Eye (tissue), 1 donor: Measurements from ENCODE around the gene WDR59.

Experiments used
- DNase-seq: peaks from one replicate; pipeline ENCODE4 v3.0.0-alpha.2; 2015

The WDR59 gene

GRCh38 chr16:74899816-74900215 is 85.1 kb downstream of the WDR59 start:
- no peak for DNase-seq

DNA sequence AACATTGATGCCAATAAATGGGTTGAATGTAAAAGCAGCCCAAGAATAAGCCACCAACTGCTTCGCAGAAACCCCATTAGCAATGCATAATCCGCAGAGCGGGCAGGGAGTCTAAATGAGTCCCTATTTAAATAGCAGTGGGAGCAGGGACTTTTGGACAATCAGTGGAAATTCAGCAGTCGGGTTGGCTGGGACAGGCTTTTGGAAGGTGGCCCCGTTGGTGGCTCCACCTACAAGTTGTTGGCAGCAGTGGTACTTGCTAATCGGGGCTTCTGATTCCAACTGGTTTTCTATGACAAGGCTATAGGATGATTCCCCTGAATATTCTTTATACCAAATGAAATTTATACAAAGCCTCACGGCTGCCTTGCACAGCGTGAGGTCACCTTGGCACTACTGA is 86.3 kb downstream of the WDR59 start:
- no peak for DNase-seq

DNA sequence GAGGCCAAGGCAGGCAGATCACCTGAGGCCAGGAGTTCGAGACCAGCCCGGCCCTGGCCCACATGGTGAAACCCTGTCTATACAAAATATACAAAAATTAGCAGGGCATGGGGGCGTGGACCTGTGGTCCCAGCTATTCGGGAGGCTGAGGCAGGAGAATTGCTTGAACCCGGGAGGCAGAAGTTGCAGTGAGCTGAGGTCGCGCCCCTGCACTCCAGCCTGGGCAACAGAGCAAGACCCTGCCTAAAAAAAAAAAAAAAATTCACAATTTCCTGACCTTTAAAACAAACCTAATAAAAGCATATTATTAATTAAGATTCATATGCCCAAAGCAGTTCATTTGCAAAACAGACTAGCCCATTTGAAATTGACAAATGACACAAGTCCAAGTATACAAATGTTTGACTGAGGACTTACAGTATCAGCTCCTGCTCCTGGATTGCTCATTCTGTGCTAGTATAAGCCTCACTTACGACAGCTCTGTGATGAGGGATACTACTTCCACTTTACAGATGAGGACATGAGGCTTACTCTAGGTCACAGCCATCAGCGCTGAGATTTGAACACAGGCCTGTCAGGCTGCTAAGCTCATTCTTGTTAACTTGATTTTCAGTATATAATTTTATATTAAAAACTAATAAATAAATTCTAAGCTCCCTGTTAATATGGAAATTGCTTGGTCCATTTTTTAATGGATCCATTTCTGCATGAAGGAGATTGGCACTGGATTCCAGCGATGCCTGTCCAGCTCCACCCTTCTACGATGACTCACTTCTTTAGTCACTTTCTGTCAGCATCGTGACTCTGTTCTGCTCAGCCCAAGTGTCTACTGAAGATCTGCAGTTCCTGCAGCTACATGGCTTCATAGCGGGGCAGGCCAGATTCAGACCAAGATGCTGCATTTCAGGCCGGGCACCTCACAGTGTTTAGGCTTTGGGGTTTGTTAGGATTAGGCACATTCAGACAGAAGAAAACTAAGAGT is 88.2 kb downstream of the WDR59 start:
- DNase-seq, result no peak

GRCh38 chr16:74893541-74893940 is 91.4 kb downstream of the WDR59 start:
- no peak for DNase-seq

DNA sequence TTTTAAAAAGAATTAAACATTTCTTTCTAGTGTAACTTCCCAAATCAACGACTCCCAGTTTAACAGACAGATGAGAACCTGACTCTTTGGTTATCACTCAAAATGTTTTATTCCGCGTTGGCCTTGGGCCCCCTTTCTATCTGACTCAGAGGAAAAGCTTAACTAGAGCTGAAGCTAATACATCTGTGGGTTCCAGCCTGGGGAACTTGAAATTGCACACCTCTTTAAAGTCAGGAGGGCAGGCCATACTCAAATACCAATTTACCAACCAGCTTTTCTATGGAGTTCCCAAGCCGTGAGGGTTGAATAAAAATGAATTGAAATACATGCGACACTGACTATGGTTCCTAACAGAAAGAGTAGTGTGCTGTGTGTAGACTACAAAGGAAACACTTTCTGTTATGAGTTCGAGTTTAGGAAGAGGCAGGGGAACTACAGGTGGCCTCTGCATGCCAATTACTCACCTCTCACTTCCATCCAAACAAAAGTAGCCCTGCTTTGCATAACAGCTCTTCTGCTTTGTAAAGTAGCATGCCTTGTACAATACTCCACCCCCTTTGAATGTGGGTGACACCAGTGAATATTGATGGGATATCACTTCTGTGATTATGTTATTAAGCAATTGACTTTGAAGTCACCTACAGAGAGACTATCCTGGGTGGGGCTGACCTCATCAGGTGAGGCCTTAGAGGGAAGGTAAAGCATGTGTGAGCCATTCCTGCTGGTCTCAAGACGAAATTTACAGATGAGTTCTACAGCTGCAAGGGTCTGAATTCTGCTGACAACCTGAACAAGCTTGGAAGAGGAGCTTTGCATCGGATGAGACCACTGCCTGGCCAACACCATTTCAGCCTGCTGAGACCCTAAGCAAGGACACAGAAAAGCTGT is 92.1 kb downstream of the WDR59 start:
- DNase-seq, result no peak

DNA sequence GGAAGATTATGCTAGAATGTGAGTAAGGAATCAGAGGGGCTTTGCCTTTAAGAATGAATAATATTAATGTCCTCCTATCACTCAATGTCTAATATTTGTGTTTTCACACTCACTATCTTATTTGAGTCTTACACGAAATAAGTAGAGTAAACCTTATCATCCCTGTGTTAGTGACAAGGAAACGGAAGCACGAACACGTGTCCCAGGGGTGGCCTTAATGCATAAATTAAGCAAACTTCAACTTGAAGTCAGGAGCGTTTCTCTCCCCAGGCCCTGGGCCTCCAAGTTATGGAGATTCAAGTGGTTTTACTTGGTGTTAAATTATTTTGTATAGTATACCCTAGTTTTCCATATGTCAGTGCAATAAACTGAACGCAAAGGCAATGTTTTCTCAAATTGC is 96.0 kb downstream of the WDR59 start:
- no peak for DNase-seq

- DNase-seq, result peak; percentile 9
These were observed 96.6 kb downstream of the WDR59 start for GRCh38 chr16:74888232-74888862.

DNA sequence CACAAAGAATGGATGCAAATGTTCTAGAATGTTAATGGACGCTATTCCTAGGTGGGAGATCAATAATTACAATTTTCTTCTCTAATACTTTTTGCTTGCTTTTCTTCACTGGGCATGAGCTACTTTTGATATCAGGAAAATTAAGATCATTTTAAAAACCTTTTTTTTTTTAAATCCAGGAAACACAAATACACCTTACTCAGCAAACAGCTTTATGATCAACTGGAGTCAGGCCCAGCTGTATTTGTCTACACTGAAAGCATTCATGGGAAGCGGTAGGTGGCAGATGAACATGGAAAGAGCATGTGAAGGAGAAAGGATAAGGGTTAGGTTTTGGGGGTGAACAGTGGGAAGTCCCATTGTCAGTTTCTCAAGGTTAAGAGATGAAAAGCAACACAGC is 97.8 kb downstream of the WDR59 start:
- no peak for DNase-seq

DNA sequence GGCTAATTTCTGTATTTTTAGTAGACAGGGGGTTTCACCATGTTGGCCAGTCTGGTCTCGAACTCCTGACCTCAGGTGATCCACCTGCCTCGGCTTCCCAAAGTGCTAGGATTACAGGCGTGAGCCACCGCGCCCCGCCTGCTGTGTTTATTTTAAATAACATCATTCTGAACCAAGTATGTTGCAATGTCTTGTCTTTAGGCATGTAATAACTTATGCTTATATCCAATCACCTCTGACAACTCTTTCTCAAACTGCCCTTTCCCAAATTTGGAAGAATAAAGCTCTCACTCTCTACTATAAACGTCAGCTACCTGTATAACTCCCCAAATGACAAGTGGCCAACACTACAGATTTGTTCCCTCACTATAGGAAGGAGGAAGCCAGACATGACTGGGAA is 107.2 kb downstream of the WDR59 start:
- DNase-seq, result no peak

DNA sequence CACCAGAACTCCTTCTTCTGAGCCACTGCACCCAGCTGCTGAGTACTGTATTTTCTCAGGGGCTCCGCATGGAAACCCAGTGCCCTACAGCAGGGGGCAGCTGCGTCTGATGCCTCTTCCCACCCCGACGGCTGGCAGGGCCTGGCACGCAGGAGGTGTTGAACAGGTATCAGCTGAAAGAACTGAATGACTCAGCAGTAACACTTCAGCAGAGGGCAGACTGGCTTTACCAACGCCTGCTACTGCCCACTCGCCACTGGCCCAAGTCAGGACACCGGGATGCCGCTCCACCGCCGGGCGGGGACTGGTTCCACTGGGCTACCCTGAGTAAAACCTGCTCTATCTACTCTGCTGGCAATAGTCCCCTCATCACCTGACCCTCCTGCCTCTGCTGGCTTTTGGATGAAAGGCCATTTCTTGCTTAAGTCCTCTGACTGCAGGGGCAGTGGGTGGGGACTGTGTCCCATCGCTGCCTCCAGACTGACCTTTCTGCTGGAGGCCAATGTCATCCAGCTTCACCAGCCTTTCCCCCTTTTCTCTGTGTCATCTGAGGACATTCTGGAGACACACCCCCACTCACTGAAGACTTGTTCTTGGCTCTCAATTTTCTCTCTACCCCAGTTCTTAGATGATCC is 109.9 kb downstream of the WDR59 start:
- DNase-seq, result no peak

GRCh38 chr16:74874123-74874522 is 110.8 kb downstream of the WDR59 start:
- no peak for DNase-seq

DNA sequence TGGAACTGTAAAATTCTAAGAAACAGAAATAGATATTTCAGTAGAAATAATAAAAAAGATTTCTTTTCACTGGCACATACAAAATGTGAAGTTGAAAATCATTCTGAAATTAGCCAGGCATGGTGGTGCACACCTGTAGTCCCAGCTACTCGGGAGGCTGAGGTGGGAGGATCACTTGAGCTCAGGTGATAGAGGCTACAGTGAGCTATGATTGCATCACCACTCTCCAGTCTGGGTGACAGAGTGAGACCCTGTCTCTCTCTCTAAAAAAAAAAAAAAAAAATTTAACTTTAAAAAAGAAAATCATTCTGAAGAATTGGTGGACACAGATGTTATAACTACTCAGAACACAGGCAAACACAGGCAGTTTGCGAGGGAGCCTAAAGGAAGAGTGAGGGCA is 112.6 kb downstream of the WDR59 start:
- no peak for DNase-seq

DNA sequence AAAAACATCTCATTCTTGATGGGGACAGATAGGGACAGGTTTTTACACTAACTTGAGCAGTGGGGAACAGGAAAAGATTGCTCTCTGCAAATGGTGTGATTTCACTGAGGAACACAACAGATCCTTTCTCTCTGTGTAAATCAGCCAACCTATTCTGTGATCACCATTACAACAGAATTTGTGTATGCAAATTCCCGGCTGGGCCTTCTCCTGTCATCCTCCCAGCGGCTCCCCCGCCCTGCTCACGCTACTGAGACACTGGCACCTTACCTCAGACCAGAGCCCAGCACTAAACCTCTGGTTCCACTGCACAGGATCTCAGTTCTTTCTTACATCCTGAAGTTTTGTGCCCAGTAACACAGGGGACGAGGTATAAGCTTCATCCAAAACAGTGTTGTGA is 113.3 kb downstream of the WDR59 start:
- DNase-seq, result no peak

DNA sequence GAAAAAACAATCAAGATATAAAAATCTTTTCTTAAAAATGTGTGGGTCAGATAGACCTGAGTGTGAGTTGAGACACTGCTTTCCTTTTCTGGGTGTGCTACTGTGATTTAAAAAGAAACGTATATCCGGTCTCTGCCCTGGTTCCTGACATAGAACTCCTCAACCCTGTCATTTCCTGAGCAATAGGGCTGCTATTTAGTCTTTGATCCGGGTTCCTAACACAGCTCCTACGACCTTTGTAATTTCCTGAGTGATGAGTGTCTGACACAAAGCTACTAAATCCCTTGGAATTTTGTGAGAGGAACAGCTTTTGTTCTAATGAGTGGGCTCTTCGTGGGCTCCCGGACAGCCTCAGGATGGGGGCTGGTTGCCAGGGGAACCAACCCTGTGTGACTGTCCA is 116.4 kb downstream of the WDR59 start:
- no peak for DNase-seq

DNA sequence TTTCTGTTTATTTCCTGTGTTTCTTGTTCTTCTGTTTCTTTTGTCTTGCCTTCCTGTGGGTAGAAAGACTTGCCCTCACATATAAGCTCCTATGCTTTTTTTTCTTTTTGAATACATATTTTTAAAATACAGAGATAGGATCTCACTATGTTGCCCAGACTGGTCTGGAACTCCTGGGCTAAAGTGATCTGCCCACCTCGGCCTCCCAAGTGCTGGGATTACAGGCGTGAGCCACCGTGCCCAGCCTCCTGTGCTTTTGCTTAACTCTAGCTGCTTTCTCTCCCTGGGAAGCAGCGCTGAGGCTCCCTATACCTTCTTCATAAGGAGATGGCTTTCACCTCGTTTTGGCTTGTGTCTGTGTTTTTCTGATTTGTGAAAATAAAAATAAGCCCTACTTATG is 116.9 kb downstream of the WDR59 start:
- no peak for DNase-seq

DNA sequence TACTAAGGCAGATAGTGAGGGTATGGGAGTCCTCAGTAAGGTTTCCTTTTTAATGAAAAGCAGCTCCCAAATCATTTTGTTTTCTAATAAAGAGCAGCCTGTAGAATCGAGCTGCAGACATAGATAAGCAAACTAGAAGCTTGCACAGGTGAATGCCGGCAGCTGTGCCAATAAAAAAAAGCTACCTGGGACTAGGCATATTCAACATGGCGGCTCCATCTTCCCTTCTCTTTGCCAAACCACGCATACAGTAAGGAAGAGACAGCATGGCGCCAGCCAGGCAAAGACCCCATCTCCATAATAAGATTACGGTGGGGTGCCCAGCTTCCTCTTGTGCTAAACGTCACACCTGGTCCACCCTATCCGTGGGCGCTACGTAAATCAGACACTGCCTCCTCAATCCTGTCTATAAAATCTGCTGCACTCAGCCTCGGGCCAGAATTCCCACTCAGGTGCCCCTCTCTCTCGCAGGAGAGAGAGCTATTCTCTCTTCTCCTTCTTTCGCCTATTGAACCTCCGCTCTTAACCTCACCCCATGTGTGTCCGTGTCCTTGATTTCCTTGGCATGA is 117.6 kb downstream of the WDR59 start:
- no peak for DNase-seq

- DNase-seq, result no peak
These were observed 118.9 kb downstream of the WDR59 start for GRCh38 chr16:74865922-74866598.

GRCh38 chr16:74862743-74863244 is 122.1 kb downstream of the WDR59 start:
- peak; percentile 82 for DNase-seq

DNA sequence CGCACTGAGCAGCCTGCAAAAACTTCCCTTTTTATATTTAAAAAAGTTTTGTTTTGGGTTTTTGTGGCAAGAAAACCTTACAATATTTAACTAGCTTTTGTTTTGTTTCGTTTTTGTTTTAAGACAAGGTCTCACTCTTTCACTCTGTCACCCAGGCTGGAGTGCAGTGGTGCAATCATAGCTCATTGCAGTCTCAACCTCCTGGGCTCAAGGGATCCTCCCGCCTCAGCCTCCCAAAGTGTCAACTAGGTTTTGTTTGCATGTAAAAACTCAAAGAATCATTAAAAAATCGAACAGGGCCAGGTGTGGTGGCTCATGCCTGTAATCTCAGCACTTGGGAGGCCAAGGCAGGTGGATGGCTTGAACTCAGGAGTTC is 132.4 kb downstream of the WDR59 start:
- DNase-seq, result no peak

GRCh38 chr16:74850027-74850426 is 134.9 kb downstream of the WDR59 start:
- no peak for DNase-seq

DNA sequence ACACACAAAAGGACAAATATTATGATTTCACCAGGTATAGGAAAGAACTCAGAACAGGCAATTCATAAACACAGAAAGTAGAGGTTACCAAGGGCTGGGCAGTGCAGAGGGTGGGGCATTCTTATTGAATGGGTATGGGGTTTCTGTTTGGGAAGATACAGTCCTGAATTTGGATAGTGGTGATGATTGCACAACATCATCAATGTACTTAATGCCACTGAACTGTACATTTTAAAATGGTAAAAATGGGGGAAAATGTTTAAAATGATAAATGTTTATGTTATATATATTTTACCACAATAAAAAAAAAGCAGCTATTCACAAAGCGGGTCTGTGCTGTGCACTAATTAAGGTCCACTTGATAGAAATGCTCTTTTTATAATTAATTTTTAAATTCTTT is 137.7 kb downstream of the WDR59 start:
- DNase-seq, result no peak

DNA sequence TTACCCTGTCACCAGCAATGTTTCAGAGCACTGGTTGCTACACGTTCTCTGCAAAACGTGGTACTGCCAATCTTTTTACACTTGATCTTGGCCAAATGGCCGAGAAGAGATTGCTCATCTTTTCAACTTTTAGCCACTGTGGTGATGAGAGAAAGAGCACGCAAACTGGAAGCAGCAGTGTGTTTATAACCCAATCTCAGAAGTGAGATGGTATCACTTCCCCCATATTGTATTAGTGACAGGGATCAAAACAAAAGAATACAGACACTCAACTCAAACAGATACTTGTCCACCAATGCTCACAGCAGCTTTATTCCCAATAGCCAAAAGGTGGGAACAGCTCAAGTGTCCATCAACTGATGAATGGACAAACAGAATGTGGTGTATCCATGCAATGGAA is 138.2 kb downstream of the WDR59 start:
- no peak for DNase-seq
